Right lobe of liver (tissue), 6 donors: ENCODE data around the gene NUTM1. TPM values are rescaled to one million over a fixed set of nuclear protein-coding genes. Genes with fewer than 3 reads are reported as not detected.
"Not testable (repeated sequence)": the region's sequence is repeated elsewhere in the genome, so short reads cannot be mapped to it uniquely, and the experiment has no call there.

Experiments used
- ATAC-seq, 4 donors: fragments of 200-7000 bp; cut with Tn5 transposase; one replicate each; pipeline ENCODE4 v1.9.1; 2020; ENCODE audit warnings: mild to moderate bottlenecking in 4 of 4, moderate library complexity in 4 of 4
- DNase-seq, 3 donors: peaks; one replicate each; pipeline ENCODE4 v3.0.0-alpha.2; 2020
- H3K27ac ChIP-seq, 3 donors: fragments of 200-600 bp; one replicate each; pipeline ENCODE4 v1.8.0; 2022
- H3K27me3 ChIP-seq, 2 donors: fragments of 200-600 bp; one replicate each; pipeline ENCODE4 v1.8.0; 2022
- H3K36me3 ChIP-seq, 4 donors: fragments of 200-600 bp; sonication (generic) in 1 of 4; one replicate each; pipeline versions ENCODE4 v1.5.1 to v1.8.0; 2017 to 2022; ENCODE audit warnings: control low read depth in 1 of 4
- H3K4me1 ChIP-seq, 4 donors: fragments of 200-600 bp; sonication (generic) in 1 of 4; one replicate each; pipeline versions ENCODE4 v1.5.1 to v1.8.0; 2017 to 2022; ENCODE audit warnings: control low read depth in 1 of 4
- H3K4me3 ChIP-seq, 3 donors: fragments of 200-600 bp; one replicate each; pipeline ENCODE4 v1.8.0; 2022
- H3K9me3 ChIP-seq, 4 donors: fragments of 200-600 bp; sonication (generic) in 1 of 4; one replicate each; pipeline versions ENCODE4 v1.5.1 to v1.8.0; 2017 to 2022; ENCODE audit warnings: control low read depth in 1 of 4
- CTCF ChIP-seq, 4 donors: fragments of 200-600 bp in 3 of 4; fragments of 450-650 bp in 1 of 4; IDR thresholded peaks; one replicate each; pipeline versions ENCODE4 v1.5.1 to v1.8.0; 2016 to 2022; ENCODE audit warnings: antibody characterized with exemption in 4 of 4, mild to moderate bottlenecking in 2 of 4
- POLR2A ChIP-seq: fragments of 450-650 bp; IDR thresholded peaks from one replicate; pipeline ENCODE4 v1.6.1; 2017; ENCODE audit warnings: antibody characterized with exemption, mild to moderate bottlenecking
- WGBS: methylation state at CpG from one replicate; pipeline ENCODE4 v1.1.6; 2018; ENCODE audit warnings: low coverage, low lambda C conversion rate; ENCODE audit not compliant: insufficient coverage; ENCODE audit errors: missing lambda C conversion rate; 5-methylcytosine and 5-hydroxymethylcytosine counted together
- intact Hi-C, 2 donors: fragments of 100-400 bp; cut with DNase I; formaldehyde crosslinking; loops; one replicate each; pipeline versions ENCODE4 v1.11.2 to v1.14.1; 2022
- total RNA-seq, 6 experiments: library from RNA; depleted of rRNA in 2 of 6; stranded (reverse); fragments of >200 nt in 2 of 6; fragmentation: NEBNext Ultra II Directional in 3 of 6; extraction: Animal tissue kit (Norgen Biotek cat#: 25700) in 3 of 6; gene quantifications; one replicate each; pipeline versions ENCODE4 v1.1.0 to v1.2.4, GENCODE V29; 2016 to 2023
- donor health status: DM: no; HTN: yes; CAD: no.
- donor health status: DM: no; HTN: no; CAD: no.
- donor health status: DM: no; HTN: no; CAD: no.
- donor health status: DM: no; HTN: yes; CAD: no.
- donor health status: DM: no; HTN: yes; CAD: no.

Gene NUTM1
- total RNA-seq, 6 experiments from 2014 or later = not detected

- H3K4me3 ChIP-seq = no peak overlapping the region
- H3K27ac ChIP-seq = no peak overlapping the region
- H3K9me3 ChIP-seq = no peaks in the 10 kb centered on the region
- no peaks in the 10 kb centered on the region for H3K27me3 ChIP-seq
- peaks cover 0 to 6% (median 0%) of the 10 kb centered on the region in 4 donors for H3K4me1 ChIP-seq
- DNase-seq (no peak), ATAC-seq (no peak)
- intact Hi-C loops = no loop called here
- TF ChIP-seq POLR2A = no peak
- no peak for TF ChIP-seq CTCF (IDR thresholded peaks at IDR 0.05)
- no peaks in the 10 kb centered on the region for H3K36me3 ChIP-seq
- 67% methylated on average over 2 of the region's 2 CpGs for WGBS
Measured at GRCh38 chr15:34370129-34370528, 27.0 kb downstream of the NUTM1 start.

GRCh38 chr15:34370643-34371042, 27.5 kb downstream of the NUTM1 start:
- WGBS = 46% methylated on average over 2 of the region's 2 CpGs
- Histone ChIP-seq H3K9me3 (no peaks in the 10 kb centered on the region), H3K27ac (no peak overlapping the region), H3K36me3 (no peaks in the 10 kb centered on the region), H3K4me1 (peaks cover 0 to 6% (median 0%) of the 10 kb centered on the region in 4 donors), H3K4me3 (no peak overlapping the region), H3K27me3 (no peaks in the 10 kb centered on the region)
- intact Hi-C loops = no loop called here
- TF ChIP-seq POLR2A (no peak), CTCF (IDR thresholded peaks at IDR 0.05) (no peak)
- DNase-seq (no peak), ATAC-seq (no peak)

GRCh38 chr15:34373951-34374350, 30.8 kb downstream of the NUTM1 start:
- TF ChIP-seq CTCF (IDR thresholded peaks at IDR 0.05) = no peak
- TF ChIP-seq POLR2A = no peak
- Histone ChIP-seq H3K4me3 (no peak overlapping the region), H3K36me3 (no peaks in the 10 kb centered on the region), H3K27me3 (no peaks in the 10 kb centered on the region), H3K27ac (no peak overlapping the region), H3K9me3 (no peaks in the 10 kb centered on the region), H3K4me1 (no peaks in the 10 kb centered on the region)
- no CpG with 5 or more reads among the region's 8 CpGs for WGBS
- no peak for ATAC-seq
- DNase-seq = no peak
- intact Hi-C loops = no loop called here

- intact Hi-C loops = no loop called here
Measured at GRCh38 chr15:34374816-34375215, 31.7 kb downstream of the NUTM1 start.

DNA sequence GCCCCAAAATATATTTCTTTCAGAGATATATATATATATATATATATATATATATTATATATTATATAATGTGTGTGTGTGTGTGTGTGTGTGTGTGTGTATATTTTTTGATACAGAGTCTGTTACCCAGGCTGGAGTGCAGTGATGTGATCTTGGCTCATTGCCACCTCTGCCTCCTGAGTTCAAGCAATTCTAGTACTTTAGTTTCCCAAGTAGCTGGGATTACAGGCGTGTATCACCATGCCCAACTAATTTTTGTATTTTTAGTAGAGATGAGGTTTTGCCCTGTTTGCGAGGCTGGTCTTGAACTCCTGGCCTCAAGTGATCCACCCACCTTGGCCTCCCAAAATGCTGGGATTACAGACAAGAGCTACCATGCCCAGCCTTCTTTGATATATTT, 32.4 kb downstream of the NUTM1 start:
- peak in 1 of 3 donors; percentile 10 for DNase-seq
- H3K4me3 ChIP-seq, ATAC-seq, H3K9me3 ChIP-seq, H3K27ac ChIP-seq, H3K27me3 ChIP-seq, H3K4me1 ChIP-seq, H3K36me3 ChIP-seq, intact Hi-C loops: not testable (repeated sequence)
- 100% methylated on average over 1 of the region's 2 CpGs for WGBS

More at GRCh38 chr15:34374816-34375215, 31.7 kb downstream of the NUTM1 start:
- Histone ChIP-seq H3K9me3 (no peaks in the 10 kb centered on the region), H3K27me3 (no peaks in the 10 kb centered on the region), H3K36me3 (no peaks in the 10 kb centered on the region), H3K4me1 (no peaks in the 10 kb centered on the region), H3K27ac (no peak overlapping the region), H3K4me3 (no peak overlapping the region)
- TF ChIP-seq CTCF (IDR thresholded peaks at IDR 0.05) = no peak
- TF ChIP-seq POLR2A = no peak
- DNase-seq = no peak
- ATAC-seq = no peak
- 46% methylated on average over 2 of the region's 2 CpGs for WGBS
